SK-N-SH treated with all-trans-retinoic acid at 6 μM for 48 hours (cell line): ENCODE measurements around the gene PSPH.

ENCODE experiments used
- BACH2 ChIP-seq: fragments of 250-450 bp; sonication (Bioruptor Pico); IDR thresholded peaks from 2 replicates; pipeline ENCODE4 v1.9.0; 2021; ENCODE audit warnings: mild to moderate bottlenecking, borderline replicate concordance
- CSDC2 ChIP-seq: fragments of 250-450 bp; sonication (Bioruptor Pico); IDR thresholded peaks from 2 replicates; pipeline ENCODE4 v1.5.0; 2020; ENCODE audit warnings: mild to moderate bottlenecking, moderate library complexity
- ESRRG ChIP-seq: fragments of 250-450 bp; sonication (Bioruptor Pico); IDR thresholded peaks from 2 replicates; pipeline ENCODE4 v1.6.1; 2021; ENCODE audit warnings: mild to moderate bottlenecking
- GLIS3 ChIP-seq: fragments of 250-450 bp; sonication (Bioruptor Pico); IDR thresholded peaks from 2 replicates; pipeline ENCODE4 v1.5.0; 2020; ENCODE audit warnings: mild to moderate bottlenecking, moderate library complexity
- TOX ChIP-seq: fragments of 250-450 bp; sonication (Bioruptor Pico); IDR thresholded peaks from 2 replicates; pipeline ENCODE4 v1.8.0; 2021; ENCODE audit warnings: mild to moderate bottlenecking, moderate library complexity, borderline replicate concordance
- ZFP30 ChIP-seq: fragments of 450-650 bp; formaldehyde crosslinking; IDR thresholded peaks from 2 replicates; pipeline ENCODE4 v1.5.0; 2022; ENCODE audit warnings: mild to moderate bottlenecking, moderate library complexity
- ZNF565 ChIP-seq: fragments of 450-650 bp; formaldehyde crosslinking; conservative IDR thresholded peaks from 2 replicates; pipeline ENCODE4 v1.5.0; 2020; ENCODE audit warnings: low read depth, mild to moderate bottlenecking, moderate library complexity
- ZNF70 ChIP-seq: fragments of 450-650 bp; formaldehyde crosslinking; IDR thresholded peaks from 2 replicates; pipeline ENCODE4 v1.5.0; 2020; ENCODE audit warnings: mild to moderate bottlenecking, moderate library complexity
- TF ChIP-seq, protein P1 (sequence below): fragments of 250-450 bp; sonication (Bioruptor Pico); IDR thresholded peaks from 2 replicates; pipeline ENCODE4 v1.5.0; 2020; ENCODE audit warnings: mild to moderate bottlenecking, moderate library complexity
- TF ChIP-seq, protein P2 (sequence below): fragments of 250-450 bp; sonication (Bioruptor Pico); IDR thresholded peaks from 2 replicates; pipeline ENCODE4 v1.8.0; 2020; ENCODE audit warnings: mild to moderate bottlenecking, moderate library complexity, borderline replicate concordance

DNA sequence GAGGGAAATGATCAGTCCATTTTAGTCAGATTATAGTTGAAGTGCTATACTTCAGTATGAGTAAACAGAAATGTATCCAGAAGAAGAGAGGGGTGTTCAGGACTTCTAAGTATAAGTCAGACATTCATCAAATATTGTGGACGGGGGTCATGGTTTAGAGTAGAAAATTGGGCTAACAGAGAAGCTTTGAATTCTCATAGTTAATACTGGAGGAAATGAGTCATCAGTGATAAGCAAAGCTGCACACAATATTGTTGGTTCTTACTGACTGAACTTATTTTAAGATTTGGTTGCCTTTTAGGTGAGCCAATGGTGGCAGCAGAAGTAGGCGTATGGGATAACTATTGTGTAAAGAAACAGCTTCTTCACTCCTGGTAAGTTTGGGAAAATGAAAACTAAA lies 11.1 kb upstream of the PSPH start:
- TF ChIP-seq, protein P1, sequence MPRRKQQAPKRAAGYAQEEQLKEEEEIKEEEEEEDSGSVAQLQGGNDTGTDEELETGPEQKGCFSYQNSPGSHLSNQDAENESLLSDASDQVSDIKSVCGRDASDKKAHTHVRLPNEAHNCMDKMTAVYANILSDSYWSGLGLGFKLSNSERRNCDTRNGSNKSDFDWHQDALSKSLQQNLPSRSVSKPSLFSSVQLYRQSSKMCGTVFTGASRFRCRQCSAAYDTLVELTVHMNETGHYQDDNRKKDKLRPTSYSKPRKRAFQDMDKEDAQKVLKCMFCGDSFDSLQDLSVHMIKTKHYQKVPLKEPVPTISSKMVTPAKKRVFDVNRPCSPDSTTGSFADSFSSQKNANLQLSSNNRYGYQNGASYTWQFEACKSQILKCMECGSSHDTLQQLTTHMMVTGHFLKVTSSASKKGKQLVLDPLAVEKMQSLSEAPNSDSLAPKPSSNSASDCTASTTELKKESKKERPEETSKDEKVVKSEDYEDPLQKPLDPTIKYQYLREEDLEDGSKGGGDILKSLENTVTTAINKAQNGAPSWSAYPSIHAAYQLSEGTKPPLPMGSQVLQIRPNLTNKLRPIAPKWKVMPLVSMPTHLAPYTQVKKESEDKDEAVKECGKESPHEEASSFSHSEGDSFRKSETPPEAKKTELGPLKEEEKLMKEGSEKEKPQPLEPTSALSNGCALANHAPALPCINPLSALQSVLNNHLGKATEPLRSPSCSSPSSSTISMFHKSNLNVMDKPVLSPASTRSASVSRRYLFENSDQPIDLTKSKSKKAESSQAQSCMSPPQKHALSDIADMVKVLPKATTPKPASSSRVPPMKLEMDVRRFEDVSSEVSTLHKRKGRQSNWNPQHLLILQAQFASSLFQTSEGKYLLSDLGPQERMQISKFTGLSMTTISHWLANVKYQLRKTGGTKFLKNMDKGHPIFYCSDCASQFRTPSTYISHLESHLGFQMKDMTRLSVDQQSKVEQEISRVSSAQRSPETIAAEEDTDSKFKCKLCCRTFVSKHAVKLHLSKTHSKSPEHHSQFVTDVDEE (CRISPR knock-in tag): no peak
- TF ChIP-seq ZNF70 (no peak), TOX (CRISPR knock-in tag) (no peak), CSDC2 (CRISPR knock-in tag) (no peak), ESRRG (CRISPR knock-in tag) (no peak), ZNF565 (no peak), ZFP30 (CRISPR knock-in tag) (no peak), BACH2 (CRISPR knock-in tag) (no peak), GLIS3 (CRISPR knock-in tag) (no peak)
- TF ChIP-seq, protein P2, sequence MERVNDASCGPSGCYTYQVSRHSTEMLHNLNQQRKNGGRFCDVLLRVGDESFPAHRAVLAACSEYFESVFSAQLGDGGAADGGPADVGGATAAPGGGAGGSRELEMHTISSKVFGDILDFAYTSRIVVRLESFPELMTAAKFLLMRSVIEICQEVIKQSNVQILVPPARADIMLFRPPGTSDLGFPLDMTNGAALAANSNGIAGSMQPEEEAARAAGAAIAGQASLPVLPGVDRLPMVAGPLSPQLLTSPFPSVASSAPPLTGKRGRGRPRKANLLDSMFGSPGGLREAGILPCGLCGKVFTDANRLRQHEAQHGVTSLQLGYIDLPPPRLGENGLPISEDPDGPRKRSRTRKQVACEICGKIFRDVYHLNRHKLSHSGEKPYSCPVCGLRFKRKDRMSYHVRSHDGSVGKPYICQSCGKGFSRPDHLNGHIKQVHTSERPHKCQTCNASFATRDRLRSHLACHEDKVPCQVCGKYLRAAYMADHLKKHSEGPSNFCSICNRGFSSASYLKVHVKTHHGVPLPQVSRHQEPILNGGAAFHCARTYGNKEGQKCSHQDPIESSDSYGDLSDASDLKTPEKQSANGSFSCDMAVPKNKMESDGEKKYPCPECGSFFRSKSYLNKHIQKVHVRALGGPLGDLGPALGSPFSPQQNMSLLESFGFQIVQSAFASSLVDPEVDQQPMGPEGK: no peak
